Heart left ventricle (tissue), 16 donors: ENCODE results near the gene GSTM5. TPM values are rescaled to one million over a fixed set of nuclear protein-coding genes. Genes with fewer than 3 reads are reported as not detected.
A peak's percentile ranks its signal among the peaks of the same experiment; 100 is the strongest.

Experiments used
- ATAC-seq, 4 donors: fragments of 200-7000 bp; cut with Tn5 transposase; one replicate each; pipeline ENCODE4 v1.9.1; 2020 to 2022; ENCODE audit warnings: moderate library complexity in 4 of 4, mild to moderate bottlenecking in 3 of 4, moderate number of reproducible peaks in 1 of 4
- DNase-seq, 5 donors: peaks; one replicate each; pipeline ENCODE4 v3.0.0-alpha.2; 2020
- H3K27ac ChIP-seq, 12 donors: fragments of 200-600 bp; sonication (generic) in 4 of 12; one replicate each; pipeline versions ENCODE4 v1.5.0 to v1.8.0; 2016 to 2022; ENCODE audit warnings: mild to moderate bottlenecking in 2 of 12
- H3K27me3 ChIP-seq, 9 donors: fragments of 200-600 bp; sonication (generic) in 2 of 9; one replicate each; pipeline versions ENCODE4 v1.5.1 to v1.8.0; 2016 to 2022; ENCODE audit warnings: mild to moderate bottlenecking in 3 of 9
- H3K36me3 ChIP-seq, 9 donors: fragments of 200-600 bp; sonication (generic) in 2 of 9; one replicate each; pipeline versions ENCODE4 v1.5.0 to v1.8.0; 2018 to 2022; ENCODE audit warnings: mild to moderate bottlenecking in 2 of 9
- H3K4me1 ChIP-seq, 12 donors: fragments of 200-600 bp; sonication (generic) in 4 of 12; one replicate each; pipeline versions ENCODE4 v1.5.0 to v1.8.0; 2016 to 2022; ENCODE audit warnings: mild to moderate bottlenecking in 3 of 12
- H3K4me3 ChIP-seq, 12 donors: fragments of 200-600 bp; sonication (generic) in 4 of 12; one replicate each; pipeline versions ENCODE4 v1.5.0 to v1.8.0; 2017 to 2022; ENCODE audit warnings: mild to moderate bottlenecking in 9 of 12, moderate library complexity in 4 of 12
- H3K9me3 ChIP-seq, 12 donors: fragments of 200-600 bp; sonication (generic) in 4 of 12; one replicate each; pipeline versions ENCODE4 v1.5.0 to v1.8.0; 2016 to 2022; ENCODE audit warnings: mild to moderate bottlenecking in 1 of 12
- POLR2A ChIP-seq, 2 donors: fragments of 450-650 bp; IDR thresholded peaks; one replicate each; pipeline ENCODE4 v1.6.1; 2017; ENCODE audit warnings: antibody characterized with exemption in 2 of 2, mild to moderate bottlenecking in 2 of 2, moderate library complexity in 2 of 2
- WGBS, 4 donors: extraction: QIAGEN DNeasy Blood & Tissue Kit in 2 of 4; methylation state at CpG; one replicate each; pipeline versions ENCODE4 v1.1.5 to v1.1.7; 2013 to 2018; 5-methylcytosine and 5-hydroxymethylcytosine counted together
- intact Hi-C, 10 donors: fragments of 100-400 bp; cut with DNase I; formaldehyde crosslinking; loops; one replicate each; pipeline versions ENCODE4 v1.11.1 to v1.14.2; 2022
- polyA plus RNA-seq, 2 donors: library from polyadenylated mRNA; stranded (reverse); fragments of 200-250 nt; gene quantifications; one replicate each; pipeline ENCODE4 v1.2.3, GENCODE V29; 2013
- total RNA-seq, 9 donors: library from RNA; depleted of rRNA in 2 of 9; stranded (reverse); fragments of >200 nt in 2 of 9; fragmentation: NEBNext Ultra II Directional in 3 of 9; extraction: Animal tissue kit (Norgen Biotek cat#: 25700) in 3 of 9; gene quantifications; one replicate each; pipeline versions ENCODE4 v1.1.0 to v1.2.4, GENCODE V29; 2016 to 2023
- TF ChIP-seq, protein P1 (sequence below), 12 donors: fragments of 200-600 bp; sonication (generic) in 4 of 12; IDR thresholded peaks; one replicate each; pipeline versions ENCODE4 v1.5.0 to v1.8.0; 2018 to 2022; ENCODE audit warnings: antibody characterized with exemption in 12 of 12, mild to moderate bottlenecking in 5 of 12
- donor health status: ischemic (EF 13 %, LVEDD 7.1; RV severe dilation, severe dysfunction).
- donor health status: healthy with polysubstance abuse.
- donor health status: DM: no; HTN: yes; CAD: no.
- donor health status: DM: no; HTN: no; CAD: no.
- donor health status: ischemic (EF 25% LVEDD 6.9; RV normal size, moderate dysfunction).
- donor health status: ischemic (EF 25% LVEDD 5.7; RV mildly dilated, moderate dysfunction).
- donor health status: healthy.
- donor health status: DM: yes; HTN: yes; CAD: no.
- donor health status: ischemic (EF 35%, LVEDD 5.7; RV mildly dilated, moderate dysfunction).
- donor health status: nonischemic (EF 11% LVEDD 7.7; RV severe dilation, severe dysfunction).
- donor health status: DM: yes; HTN: yes; CAD: no.
- donor health status: PGD.
- donor health status: ischemic (EF 29% LVEDD 5.4; RV normal size, mild dysfunction).
- donor health status: nonischemic (EF 23%, LVEDD 6.1; RV moderate dilation, normal function).

Gene GSTM5
- total and polyA plus RNA-seq, 11 donors = 0.49 to 9.0 (median 2.1) TPM; not detected in 1

- ATAC-seq (no peak), DNase-seq (peak in 2 of 5 donors; percentile 3 to 14)
- intact Hi-C loops = no loop called here
- Histone ChIP-seq H3K36me3 (no peaks in the 10 kb centered on the region), H3K4me3 (no peak overlapping the region), H3K4me1 (peaks cover 0 to 23% (median 0%) of the 10 kb centered on the region in 12 donors), H3K27ac (no peak overlapping the region), H3K27me3 (no peaks in the 10 kb centered on the region), H3K9me3 (no peaks in the 10 kb centered on the region)
- TF ChIP-seq, protein P1, sequence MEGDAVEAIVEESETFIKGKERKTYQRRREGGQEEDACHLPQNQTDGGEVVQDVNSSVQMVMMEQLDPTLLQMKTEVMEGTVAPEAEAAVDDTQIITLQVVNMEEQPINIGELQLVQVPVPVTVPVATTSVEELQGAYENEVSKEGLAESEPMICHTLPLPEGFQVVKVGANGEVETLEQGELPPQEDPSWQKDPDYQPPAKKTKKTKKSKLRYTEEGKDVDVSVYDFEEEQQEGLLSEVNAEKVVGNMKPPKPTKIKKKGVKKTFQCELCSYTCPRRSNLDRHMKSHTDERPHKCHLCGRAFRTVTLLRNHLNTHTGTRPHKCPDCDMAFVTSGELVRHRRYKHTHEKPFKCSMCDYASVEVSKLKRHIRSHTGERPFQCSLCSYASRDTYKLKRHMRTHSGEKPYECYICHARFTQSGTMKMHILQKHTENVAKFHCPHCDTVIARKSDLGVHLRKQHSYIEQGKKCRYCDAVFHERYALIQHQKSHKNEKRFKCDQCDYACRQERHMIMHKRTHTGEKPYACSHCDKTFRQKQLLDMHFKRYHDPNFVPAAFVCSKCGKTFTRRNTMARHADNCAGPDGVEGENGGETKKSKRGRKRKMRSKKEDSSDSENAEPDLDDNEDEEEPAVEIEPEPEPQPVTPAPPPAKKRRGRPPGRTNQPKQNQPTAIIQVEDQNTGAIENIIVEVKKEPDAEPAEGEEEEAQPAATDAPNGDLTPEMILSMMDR (IDR thresholded peaks at IDR 0.05) = no peak
- no peak for TF ChIP-seq POLR2A (IDR thresholded peaks at IDR 0.05)
- 89 to 93% (median 90%) methylated on average over 7 of the region's 7 CpGs for WGBS, 4 donors
Measured at GRCh38 chr1:109756848-109757521, 44.9 kb downstream of the GSTM5 start.

DNA sequence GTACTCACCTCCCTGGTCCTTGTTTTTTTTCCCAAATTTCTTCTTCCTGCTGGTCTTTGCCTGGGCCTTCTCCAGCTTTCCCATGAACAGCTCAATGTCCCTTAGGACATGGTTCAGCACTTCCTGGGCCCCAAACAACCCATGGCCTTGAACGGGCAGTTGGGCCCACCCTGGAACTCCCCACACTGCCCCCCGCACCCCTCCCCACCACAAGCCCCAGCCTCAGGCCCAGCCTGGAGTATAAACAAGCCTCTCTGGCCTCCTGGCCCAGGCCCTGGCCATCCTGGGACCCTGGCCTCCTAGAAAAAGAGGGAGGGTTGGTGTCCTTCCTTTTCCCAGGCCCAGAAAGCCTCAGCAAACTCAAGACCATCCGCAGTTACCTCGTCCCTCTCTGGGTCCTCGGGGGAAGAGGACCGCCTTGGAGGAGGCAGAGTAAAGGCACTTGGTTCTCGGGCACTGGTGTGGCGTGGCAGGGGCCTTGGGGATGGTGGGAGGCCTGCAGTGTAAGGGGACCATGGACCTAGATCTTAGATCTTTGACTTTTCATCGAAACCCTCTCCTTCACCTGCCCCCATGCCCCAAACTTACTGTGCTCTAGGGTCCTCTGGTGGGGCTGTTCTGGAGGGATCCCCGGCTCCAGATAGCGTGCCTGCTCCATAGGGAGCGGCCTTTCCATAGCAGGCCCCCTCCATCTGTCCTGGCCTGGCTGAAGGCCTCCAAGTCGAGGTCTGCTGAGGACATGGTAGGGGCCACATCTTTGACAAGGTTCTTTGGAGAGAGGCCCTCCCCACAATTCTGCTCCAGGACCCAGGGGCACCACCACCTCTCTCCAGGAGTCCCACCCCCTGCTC is 46.1 kb downstream of the GSTM5 start:
- H3K27me3 ChIP-seq = no peaks in the 10 kb centered on the region
- WGBS, 4 donors = 88 to 96% (median 94%) methylated on average over 7 to 13 of the region's 13 CpGs
- DNase-seq (peak in 2 of 5 donors; percentile 4 to 5), ATAC-seq (no peak)
- no peak overlapping the region for H3K4me3 ChIP-seq
- no peak overlapping the region for H3K27ac ChIP-seq
- no peaks in the 10 kb centered on the region for H3K9me3 ChIP-seq
- intact Hi-C loops = no loop called here
- no peak for TF ChIP-seq POLR2A (IDR thresholded peaks at IDR 0.05)
- TF ChIP-seq, protein P1 (IDR thresholded peaks at IDR 0.05) = no peak
- no peaks in the 10 kb centered on the region for H3K36me3 ChIP-seq
- peaks cover 0 to 23% (median 1%) of the 10 kb centered on the region in 12 donors for H3K4me1 ChIP-seq

- TF ChIP-seq, protein P1 (IDR thresholded peaks at IDR 0.05) = no peak
- TF ChIP-seq POLR2A (IDR thresholded peaks at IDR 0.05) = no peak
- peak in 2 of 5 donors; percentile 4 to 10 for DNase-seq
- WGBS, 4 donors = 87 to 92% (median 90%) methylated on average over 7 to 11 of the region's 11 CpGs
Measured at GRCh38 chr1:109759513-109760334, 47.7 kb downstream of the GSTM5 start.

More at GRCh38 chr1:109759513-109760334, 47.7 kb downstream of the GSTM5 start:
- Histone ChIP-seq H3K27me3 (no peaks in the 10 kb centered on the region), H3K9me3 (no peaks in the 10 kb centered on the region), H3K4me1 (peaks cover 0 to 22% (median 0%) of the 10 kb centered on the region in 12 donors), H3K27ac (no peak overlapping the region), H3K4me3 (no peak overlapping the region), H3K36me3 (no peaks in the 10 kb centered on the region)
- ATAC-seq = no peak
- intact Hi-C loops = no loop called here
